DMS153 treated with DMSO at 0.1 percent for 48 hours (cell line): ENCODE measurements around the gene RNF144A.

Source experiments
- DNase-seq: peaks from one replicate; lab custom pipeline; 2025; ENCODE audit not compliant: unreplicated experiment; lab: John Stamatoyannopoulos, UW

The RNF144A gene

GRCh38 chr2:7040547-7040946, 123.3 kb downstream of the RNF144A start:
- DNase-seq, result no peak

- DNase-seq, result no peak
These were observed 124.2 kb downstream of the RNF144A start for GRCh38 chr2:7041421-7041820.

GRCh38 chr2:7043690-7044089, 126.5 kb downstream of the RNF144A start:
- DNase-seq, result no peak

GRCh38 chr2:7044253-7045250, 127.3 kb downstream of the RNF144A start:
- DNase-seq, result peak; percentile 18

- no peak for DNase-seq
These were observed 128.7 kb downstream of the RNF144A start for GRCh38 chr2:7045601-7046590.

- DNase-seq, result no peak
These were observed 130.4 kb downstream of the RNF144A start for GRCh38 chr2:7047661-7048060.

- no peak for DNase-seq
These were observed 131.6 kb downstream of the RNF144A start for GRCh38 chr2:7048762-7049294.

GRCh38 chr2:7052404-7052803, 135.2 kb downstream of the RNF144A start:
- DNase-seq, result no peak

- DNase-seq, result peak; percentile 87
These were observed 136.5 kb downstream of the RNF144A start for GRCh38 chr2:7053650-7054265.

- DNase-seq, result no peak
These were observed 140.7 kb downstream of the RNF144A start for GRCh38 chr2:7057865-7058400.

- DNase-seq, result no peak
These were observed 142.9 kb downstream of the RNF144A start for GRCh38 chr2:7060156-7060555.

GRCh38 chr2:7060631-7061449, 143.6 kb downstream of the RNF144A start:
- no peak for DNase-seq

GRCh38 chr2:7061450-7061789, 144.2 kb downstream of the RNF144A start:
- no peak for DNase-seq

- no peak for DNase-seq
These were observed 144.7 kb downstream of the RNF144A start for GRCh38 chr2:7061921-7062320.

GRCh38 chr2:7063789-7064188, 146.6 kb downstream of the RNF144A start:
- no peak for DNase-seq

- DNase-seq, result no peak
These were observed 151.2 kb downstream of the RNF144A start for GRCh38 chr2:7068457-7068856.

GRCh38 chr2:7070483-7070882, 153.3 kb downstream of the RNF144A start:
- no peak for DNase-seq

- DNase-seq, result no peak
These were observed 153.9 kb downstream of the RNF144A start for GRCh38 chr2:7071154-7071553.

- DNase-seq, result no peak
These were observed 154.8 kb downstream of the RNF144A start for GRCh38 chr2:7071916-7072556.
